ENCODE data around the gene FECH.

GRCh38 chr18:57631697-57632096, 45.2 kb upstream of the FECH start:
- TF ChIP-seq TSHZ1 (CRISPR knock-in tag; IDR thresholded peaks at IDR 0.05) = no peak
- TF ChIP-seq ZNF3 (CRISPR knock-in tag; IDR thresholded peaks at IDR 0.05) = no peak
- TF ChIP-seq CHD1 (IDR thresholded peaks at IDR 0.05; ENCODE audit: low read length) = no peak
- TF ChIP-seq TFAP4 (CRISPR knock-in tag; IDR thresholded peaks at IDR 0.05; ENCODE audit: borderline replicate concordance) = no peak
- TF ChIP-seq HDAC2 (IDR thresholded peaks at IDR 0.05) = no peak
- TF ChIP-seq FOXK2 (conservative IDR thresholded peaks at IDR 0.05 in 1 of 2, IDR thresholded peaks at IDR 0.05 in 1 of 2; ENCODE audit: low read depth in 2 of 2) = no peak
- TF ChIP-seq ZNF263 (CRISPR knock-in tag; IDR thresholded peaks at IDR 0.05; ENCODE audit: borderline replicate concordance) = no peak
